HG02943 (cell line): ENCODE measurements around the gene GNAQ.
"Not testable (repeated sequence)": the region's sequence is repeated elsewhere in the genome, so short reads cannot be mapped to it uniquely, and the experiment has no call there.

Experiments used
- ATAC-seq: cut with Tn5 transposase; IDR thresholded peaks from one replicate; pipeline ENCODE4 v1.9.1; 2021; ENCODE audit warnings: mild to moderate bottlenecking, low read depth, moderate library complexity; ENCODE audit not compliant: unreplicated experiment

GNAQ gene

GRCh38 chr9:77885104-77885672, 146.4 kb downstream of the GNAQ start:
- ATAC-seq: no peak

- no peak for ATAC-seq
These were observed 147.5 kb downstream of the GNAQ start for GRCh38 chr9:77883846-77884771.

GRCh38 chr9:77883133-77883532, 148.5 kb downstream of the GNAQ start:
- no peak for ATAC-seq

- no peak for ATAC-seq
These were observed 149.3 kb downstream of the GNAQ start for GRCh38 chr9:77882294-77882693.

GRCh38 chr9:77881634-77882033, 150.0 kb downstream of the GNAQ start:
- not testable (repeated sequence) for ATAC-seq

GRCh38 chr9:77881111-77881510, 150.5 kb downstream of the GNAQ start:
- no peak for ATAC-seq

GRCh38 chr9:77879437-77879943, 152.1 kb downstream of the GNAQ start:
- no peak for ATAC-seq

GRCh38 chr9:77878793-77879192, 152.8 kb downstream of the GNAQ start:
- ATAC-seq: not testable (repeated sequence)

GRCh38 chr9:77877976-77878375, 153.6 kb downstream of the GNAQ start:
- no peak for ATAC-seq

- ATAC-seq: no peak
These were observed 155.0 kb downstream of the GNAQ start for GRCh38 chr9:77876590-77876989.

GRCh38 chr9:77876091-77876490, 155.5 kb downstream of the GNAQ start:
- ATAC-seq: no peak

GRCh38 chr9:77872863-77873262, 158.7 kb downstream of the GNAQ start:
- ATAC-seq: no peak

- ATAC-seq: no peak
These were observed 159.4 kb downstream of the GNAQ start for GRCh38 chr9:77872177-77872576.

- ATAC-seq: no peak
These were observed 160.1 kb downstream of the GNAQ start for GRCh38 chr9:77871483-77871882.

GRCh38 chr9:77866878-77867277, 164.7 kb downstream of the GNAQ start:
- ATAC-seq: no peak

- ATAC-seq: no peak
These were observed 166.1 kb downstream of the GNAQ start for GRCh38 chr9:77865385-77866047.

- no peak for ATAC-seq
These were observed 167.3 kb downstream of the GNAQ start for GRCh38 chr9:77864211-77864889.

- ATAC-seq: not testable (repeated sequence)
These were observed 168.0 kb downstream of the GNAQ start for GRCh38 chr9:77863638-77864037.

GRCh38 chr9:77860953-77861352, 170.7 kb downstream of the GNAQ start:
- ATAC-seq: not testable (repeated sequence)

GRCh38 chr9:77857513-77858259, 173.9 kb downstream of the GNAQ start:
- no peak for ATAC-seq
